A673 (cell line): ENCODE data around the gene GLCE. TPM values are rescaled to one million over a fixed set of nuclear protein-coding genes. Genes with fewer than 3 reads are reported as not detected.

Experiments
- BruUV-seq: library from RNA; stranded (reverse); fragments of 400-500 nt; replicated peaks from 2 replicates; lab custom pipeline; 2021; lab: Mats Ljungman, UMichigan
- CTCF ChIA-PET: fragments of 300-600 bp; sonication (Branson Sonifier 250); formaldehyde crosslinking; loops from one replicate; lab custom pipeline; 2022; ENCODE audit warnings: antibody characterized with exemption; lab: Charles Lee
- POLR2A ChIA-PET: fragments of 300-600 bp; sonication (Branson Sonifier 250); formaldehyde crosslinking; loops from one replicate; lab custom pipeline; 2022; ENCODE audit warnings: antibody characterized with exemption; ENCODE audit not compliant: low non-redundant PET; lab: Charles Lee
- DNase-seq: peaks from one replicate; pipeline ENCODE4 v3.0.0-alpha.2; 2015; ENCODE audit warnings: low spot score
- H3K27ac ChIP-seq: fragments of 200-600 bp; sonication (generic); 2 replicates; pipeline ENCODE4 v1.5.1; 2016; ENCODE audit warnings: mixed run types, low read depth, mild to moderate bottlenecking, mixed read lengths, antibody characterized with exemption, low read length; ENCODE audit not compliant: poor library complexity, severe bottlenecking
- H3K27me3 ChIP-seq: fragments of 200-600 bp; sonication (generic); replicated peaks from 2 replicates; pipeline ENCODE4 v1.6.1; 2017; ENCODE audit warnings: mixed run types, low read depth, mild to moderate bottlenecking, mixed read lengths, antibody characterized with exemption, low read length; ENCODE audit not compliant: insufficient read depth, poor library complexity
- H3K36me3 ChIP-seq: fragments of 200-600 bp; sonication (generic); 2 replicates; pipeline ENCODE4 v1.6.1; 2016; ENCODE audit warnings: mixed run types, mild to moderate bottlenecking, mixed read lengths, antibody characterized with exemption, low read length; ENCODE audit not compliant: insufficient read depth, poor library complexity, severe bottlenecking
- H3K4me1 ChIP-seq: fragments of 200-600 bp; sonication (generic); 2 replicates; pipeline ENCODE4 v1.6.1; 2017; ENCODE audit warnings: mixed run types, mild to moderate bottlenecking, mixed read lengths, antibody characterized with exemption, low read length; ENCODE audit not compliant: insufficient read depth, poor library complexity, severe bottlenecking
- H3K4me3 ChIP-seq: fragments of 200-600 bp; sonication (generic); 2 replicates; pipeline ENCODE4 v1.5.1; 2016; ENCODE audit warnings: low read depth, mixed run types, mild to moderate bottlenecking, mixed read lengths, low read length; ENCODE audit not compliant: poor library complexity, severe bottlenecking
- H3K9me3 ChIP-seq: fragments of 200-600 bp; sonication (generic); 2 replicates; pipeline ENCODE4 v1.6.1; 2016; ENCODE audit warnings: mixed run types, low read depth, mild to moderate bottlenecking, mixed read lengths, antibody characterized with exemption, low read length; ENCODE audit not compliant: poor library complexity, severe bottlenecking
- EZH2 ChIP-seq: fragments of 200-600 bp; sonication (generic); IDR thresholded peaks from 2 replicates; pipeline ENCODE4 v1.6.1; 2017; ENCODE audit warnings: borderline replicate concordance, low read depth, mild to moderate bottlenecking, mixed read lengths, antibody characterized with exemption, low read length; ENCODE audit not compliant: poor library complexity, severe bottlenecking
- intact Hi-C: fragments of 100-400 bp; cut with micrococcal nuclease; formaldehyde crosslinking; loops from one replicate; pipeline ENCODE4 v1.10.0; 2022; ENCODE audit not compliant: unreplicated experiment
- total RNA-seq: library from RNA; stranded (reverse); gene quantifications from 2 replicates; pipeline ENCODE4 v1.2.3, GENCODE V29; 2021
- TF ChIP-seq, protein P1 (sequence below): fragments of 300-800, 200-600 bp; sonication (generic); conservative IDR thresholded peaks from 2 replicates; pipeline ENCODE4 v1.5.1; 2017; ENCODE audit warnings: low read depth, mild to moderate bottlenecking, antibody characterized with exemption, low read length, moderate library complexity, mixed read lengths

The GLCE gene
- total RNA-seq, 1 experiment from 2014 or later = 44.6 TPM

GRCh38 chr15:69140306-69140705 is 20.1 kb upstream of the GLCE start:
- no peaks in the 10 kb centered on the region for H3K36me3 ChIP-seq
- ChIA-PET CTCF (no interaction called here), POLR2A (no interaction called here)
- no peak for DNase-seq
- H3K4me1 ChIP-seq = peaks cover 5% of the 10 kb centered on the region
- no TSS peak for BruUV-seq
- H3K9me3 ChIP-seq = no peaks in the 10 kb centered on the region
- H3K27ac ChIP-seq = no peak overlapping the region
- H3K27me3 ChIP-seq = no peaks in the 10 kb centered on the region
- intact Hi-C loops = no loop called here
- TF ChIP-seq, protein P1, sequence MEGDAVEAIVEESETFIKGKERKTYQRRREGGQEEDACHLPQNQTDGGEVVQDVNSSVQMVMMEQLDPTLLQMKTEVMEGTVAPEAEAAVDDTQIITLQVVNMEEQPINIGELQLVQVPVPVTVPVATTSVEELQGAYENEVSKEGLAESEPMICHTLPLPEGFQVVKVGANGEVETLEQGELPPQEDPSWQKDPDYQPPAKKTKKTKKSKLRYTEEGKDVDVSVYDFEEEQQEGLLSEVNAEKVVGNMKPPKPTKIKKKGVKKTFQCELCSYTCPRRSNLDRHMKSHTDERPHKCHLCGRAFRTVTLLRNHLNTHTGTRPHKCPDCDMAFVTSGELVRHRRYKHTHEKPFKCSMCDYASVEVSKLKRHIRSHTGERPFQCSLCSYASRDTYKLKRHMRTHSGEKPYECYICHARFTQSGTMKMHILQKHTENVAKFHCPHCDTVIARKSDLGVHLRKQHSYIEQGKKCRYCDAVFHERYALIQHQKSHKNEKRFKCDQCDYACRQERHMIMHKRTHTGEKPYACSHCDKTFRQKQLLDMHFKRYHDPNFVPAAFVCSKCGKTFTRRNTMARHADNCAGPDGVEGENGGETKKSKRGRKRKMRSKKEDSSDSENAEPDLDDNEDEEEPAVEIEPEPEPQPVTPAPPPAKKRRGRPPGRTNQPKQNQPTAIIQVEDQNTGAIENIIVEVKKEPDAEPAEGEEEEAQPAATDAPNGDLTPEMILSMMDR = no peak
- TF ChIP-seq EZH2 = no peak
- H3K4me3 ChIP-seq = no peak overlapping the region

- Histone ChIP-seq H3K4me1 (peaks cover 13% of the 10 kb centered on the region), H3K27ac (no peak overlapping the region), H3K9me3 (no peaks in the 10 kb centered on the region), H3K36me3 (no peaks in the 10 kb centered on the region), H3K27me3 (no peaks in the 10 kb centered on the region), H3K4me3 (no peak overlapping the region)
- intact Hi-C loops = no loop called here
- TF ChIP-seq, protein P1 = no peak
- no peak for TF ChIP-seq EZH2
- ChIA-PET POLR2A (no interaction called here), CTCF (no interaction called here)
- no TSS peak for BruUV-seq
- DNase-seq = no peak
Observed at GRCh38 chr15:69141286-69141701, 19.1 kb upstream of the GLCE start.

DNA sequence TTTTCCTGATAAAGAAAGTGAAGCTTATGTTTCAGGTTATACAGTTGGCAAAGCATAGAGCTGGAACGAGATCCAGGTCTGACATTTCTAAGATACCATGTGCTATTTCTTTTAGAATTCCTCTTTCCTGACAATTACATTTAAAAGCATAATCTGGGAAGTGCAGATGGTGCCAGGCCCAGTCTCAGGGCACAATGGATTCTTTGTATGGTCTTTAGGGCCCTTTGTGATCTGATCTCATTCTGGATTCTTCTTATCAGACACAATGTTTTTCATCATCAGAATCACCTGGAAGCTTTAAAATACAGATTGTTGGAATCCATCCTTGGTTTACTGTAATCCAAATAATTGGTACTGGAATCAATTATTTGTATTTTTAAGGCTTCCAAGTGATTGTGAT is 18.6 kb upstream of the GLCE start:
- no peaks in the 10 kb centered on the region for H3K9me3 ChIP-seq
- no peak overlapping the region for H3K27ac ChIP-seq
- peaks cover 14% of the 10 kb centered on the region for H3K4me1 ChIP-seq
- intact Hi-C loops = no loop called here
- DNase-seq = no peak
- ChIA-PET POLR2A (no interaction called here), CTCF (no interaction called here)
- no peaks in the 10 kb centered on the region for H3K27me3 ChIP-seq
- TF ChIP-seq, protein P1 = no peak
- no peak for TF ChIP-seq EZH2
- no peaks in the 10 kb centered on the region for H3K36me3 ChIP-seq
- no peak overlapping the region for H3K4me3 ChIP-seq
- no TSS peak for BruUV-seq
